Activated T-cell treated with anti-CD3 and anti-CD28 coated beads, Interleukin-2, amount 50 U/mL, for 4 hours (primary cell): ENCODE results near the gene ATP2B3. TPM values are rescaled to one million over a fixed set of nuclear protein-coding genes. Genes with fewer than 3 reads are reported as not detected.
"Not testable (repeated sequence)": the region's sequence is repeated elsewhere in the genome, so short reads cannot be mapped to it uniquely, and the experiment has no call there.

ENCODE experiments used
- ATAC-seq, 2 donors: fragments of 200-7000 bp; cut with Tn5 transposase; one replicate each; pipeline ENCODE4 v1.10.0; 2021
- DNase-seq: peaks from one replicate; pipeline ENCODE4 v3.0.0-alpha.2; 2020
- H3K27me3 Mint-ChIP-seq: one replicate; pipeline ENCODE4 v1.8.0; 2021; ENCODE audit warnings: low read depth, mixed read lengths
- H3K36me3 Mint-ChIP-seq: one replicate; pipeline ENCODE4 v1.8.0; 2022; ENCODE audit warnings: mixed read lengths; ENCODE audit not compliant: insufficient read depth
- H3K4me1 Mint-ChIP-seq: one replicate; pipeline ENCODE4 v1.8.0; 2021; ENCODE audit warnings: low read depth, mixed read lengths
- H3K4me3 Mint-ChIP-seq: one replicate; pipeline ENCODE4 v1.8.0; 2021; ENCODE audit warnings: mild to moderate bottlenecking, moderate library complexity, mixed read lengths
- H3K9me3 Mint-ChIP-seq: one replicate; pipeline ENCODE4 v1.8.0; 2021; ENCODE audit warnings: mixed read lengths
- total RNA-seq, 3 donors: library from RNA; stranded (reverse); gene quantifications; one replicate each; pipeline ENCODE4 v1.2.1, GENCODE V29; 2021

Gene ATP2B3
- total RNA-seq, 3 donors from 2014 or later: 0.05 TPM; not detected in 2

DNA sequence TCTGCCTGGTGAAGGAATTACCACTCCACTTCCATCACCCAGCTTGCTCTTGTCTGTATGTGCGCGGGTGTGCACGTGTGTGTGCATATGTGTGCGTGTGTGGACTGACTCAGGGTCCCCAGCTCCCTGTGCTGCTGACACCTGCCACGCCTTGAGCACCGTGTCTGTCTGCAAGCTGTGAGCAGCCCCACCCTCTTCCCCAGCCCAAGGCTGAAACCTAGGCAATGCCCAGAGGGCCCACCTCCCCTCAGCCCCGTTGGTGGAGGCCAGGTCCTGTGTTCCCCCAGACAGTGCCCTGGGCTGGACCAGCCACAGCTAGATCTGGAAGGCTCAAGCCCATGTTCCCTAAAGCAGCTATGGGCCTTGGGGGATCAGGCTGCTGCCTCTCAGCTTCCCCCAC is 83.5 kb downstream of the ATP2B3 start:
- H3K4me3 Mint-ChIP-seq: no peak overlapping the region
- ATAC-seq (no peak), DNase-seq (no peak)
- H3K36me3 Mint-ChIP-seq: peaks cover under 1% of the 10 kb centered on the region
- H3K4me1 Mint-ChIP-seq: peaks cover 45% of the 10 kb centered on the region
- no peaks in the 10 kb centered on the region for H3K27me3 Mint-ChIP-seq
- no peaks in the 10 kb centered on the region for H3K9me3 Mint-ChIP-seq

GRCh38 chrX:153601511-153602110 is 84.2 kb downstream of the ATP2B3 start:
- ATAC-seq (no peak), DNase-seq (no peak)
- H3K36me3 Mint-ChIP-seq: no peaks in the 10 kb centered on the region
- H3K4me3 Mint-ChIP-seq: no peak overlapping the region
- H3K27me3 Mint-ChIP-seq: no peaks in the 10 kb centered on the region
- peaks cover 41% of the 10 kb centered on the region for H3K4me1 Mint-ChIP-seq
- no peaks in the 10 kb centered on the region for H3K9me3 Mint-ChIP-seq

GRCh38 chrX:153602601-153603000 is 85.2 kb downstream of the ATP2B3 start:
- Mint-ChIP-seq H3K4me1 (peaks cover 32% of the 10 kb centered on the region), H3K36me3 (no peaks in the 10 kb centered on the region), H3K27me3 (no peaks in the 10 kb centered on the region), H3K4me3 (no peak overlapping the region), H3K9me3 (no peaks in the 10 kb centered on the region)
- DNase-seq (no peak), ATAC-seq (no peak)

DNA sequence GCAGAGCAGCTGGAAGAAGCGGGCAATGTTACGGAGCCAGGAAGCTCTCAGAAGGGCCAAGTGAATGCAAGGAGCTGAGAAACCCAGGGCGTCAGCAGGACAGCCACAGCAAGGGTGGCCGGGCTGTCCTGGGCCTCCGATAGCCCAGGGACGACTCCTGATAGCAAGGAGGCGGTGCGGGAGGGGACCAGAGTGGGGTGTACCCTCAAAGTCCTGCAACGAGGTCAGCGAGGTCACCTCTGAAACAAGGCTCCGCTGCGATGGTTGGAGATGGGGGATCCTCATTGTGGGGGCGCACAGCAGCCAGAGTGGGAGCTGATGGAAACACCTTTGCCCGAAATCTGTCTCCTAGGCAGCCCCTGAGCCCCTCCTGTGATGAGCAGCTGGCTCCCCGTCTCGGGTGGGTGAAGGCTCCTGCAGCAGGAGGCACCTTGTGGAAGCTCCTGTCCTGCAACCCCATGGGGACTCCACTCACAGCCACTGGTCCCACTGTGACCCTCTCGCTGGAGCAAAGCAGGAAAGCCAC is 85.8 kb downstream of the ATP2B3 start:
- no peaks in the 10 kb centered on the region for H3K36me3 Mint-ChIP-seq
- H3K4me3 Mint-ChIP-seq: no peak overlapping the region
- H3K9me3 Mint-ChIP-seq: no peaks in the 10 kb centered on the region
- ATAC-seq (no peak), DNase-seq (no peak)
- H3K27me3 Mint-ChIP-seq: no peaks in the 10 kb centered on the region
- peaks cover 26% of the 10 kb centered on the region for H3K4me1 Mint-ChIP-seq

DNA sequence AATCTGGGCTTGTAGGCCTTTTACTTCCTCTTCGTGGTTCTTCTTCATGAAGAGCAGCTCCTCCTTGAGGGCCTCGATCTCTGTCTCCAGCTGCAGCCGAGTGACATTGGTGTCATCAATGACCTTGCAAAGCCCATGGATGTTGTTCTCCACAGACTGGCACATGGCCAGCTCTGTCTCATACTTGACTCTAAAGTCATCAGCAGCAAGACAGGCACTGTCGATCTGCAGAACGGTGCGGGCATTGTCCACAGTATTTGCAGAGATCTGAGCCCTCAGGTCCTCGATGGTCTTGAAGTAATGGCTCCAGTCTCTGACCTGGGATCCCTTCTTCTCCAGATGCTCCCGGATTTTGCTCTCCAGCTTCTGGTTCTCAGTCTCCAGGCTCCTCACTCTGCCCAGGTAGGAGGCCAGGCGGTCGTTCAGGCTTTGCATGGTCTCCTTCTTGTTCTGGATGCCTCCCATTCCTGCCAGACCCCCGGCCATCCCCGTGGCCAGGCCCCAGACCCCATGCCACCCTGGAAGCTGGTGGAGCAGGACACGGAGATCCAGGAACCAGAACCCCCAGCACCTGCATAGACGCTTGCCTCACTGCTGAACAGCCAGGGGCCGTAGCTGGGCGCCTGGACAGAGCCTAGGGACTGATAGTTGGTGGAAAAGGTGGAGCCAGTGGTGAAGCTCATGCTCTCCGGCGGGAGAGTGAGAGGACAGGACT is 87.4 kb downstream of the ATP2B3 start:
- not testable (repeated sequence) for ATAC-seq, H3K9me3 Mint-ChIP-seq, H3K36me3 Mint-ChIP-seq, DNase-seq, H3K4me3 Mint-ChIP-seq, H3K27me3 Mint-ChIP-seq
- peaks cover 31% of the 10 kb centered on the region for H3K4me1 Mint-ChIP-seq

DNA sequence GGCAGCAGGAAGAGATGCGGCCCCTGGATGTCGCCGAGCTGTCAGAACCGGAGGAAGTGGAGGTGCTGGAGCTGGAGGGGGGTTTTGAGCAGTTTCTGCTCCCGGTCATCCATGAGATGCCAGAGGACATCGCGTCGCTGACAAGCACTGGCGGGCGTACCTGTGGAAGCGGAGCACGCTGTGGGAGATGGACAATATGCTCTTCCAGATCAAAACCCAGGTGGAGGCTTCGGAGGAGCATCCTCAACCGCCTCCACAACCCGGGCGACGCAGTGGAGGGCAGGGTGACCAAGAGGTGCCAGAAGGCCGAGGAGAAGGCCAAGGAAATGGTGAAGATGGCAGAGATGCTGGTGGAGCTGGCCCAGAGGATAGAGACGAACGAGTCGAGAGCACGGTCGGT is 89.1 kb downstream of the ATP2B3 start:
- Mint-ChIP-seq H3K4me1 (peaks cover 24% of the 10 kb centered on the region), H3K27me3 (no peaks in the 10 kb centered on the region), H3K9me3 (no peaks in the 10 kb centered on the region), H3K36me3 (no peaks in the 10 kb centered on the region), H3K4me3 (no peak overlapping the region)
- no peak for ATAC-seq
- DNase-seq: no peak

GRCh38 chrX:153608376-153608775 is 90.9 kb downstream of the ATP2B3 start:
- peaks cover 19% of the 10 kb centered on the region for H3K4me1 Mint-ChIP-seq
- no peak for ATAC-seq
- H3K27me3 Mint-ChIP-seq: no peaks in the 10 kb centered on the region
- no peaks in the 10 kb centered on the region for H3K36me3 Mint-ChIP-seq
- H3K9me3 Mint-ChIP-seq: no peaks in the 10 kb centered on the region
- no peak overlapping the region for H3K4me3 Mint-ChIP-seq
- no peak for DNase-seq

- no peaks in the 10 kb centered on the region for H3K27me3 Mint-ChIP-seq
- H3K36me3 Mint-ChIP-seq: no peaks in the 10 kb centered on the region
- DNase-seq (no peak), ATAC-seq (no peak)
- peaks cover 14% of the 10 kb centered on the region for H3K4me1 Mint-ChIP-seq
- no peaks in the 10 kb centered on the region for H3K9me3 Mint-ChIP-seq
- H3K4me3 Mint-ChIP-seq: no peak overlapping the region
Observed at GRCh38 chrX:153608806-153609205, 91.4 kb downstream of the ATP2B3 start.

GRCh38 chrX:153609917-153610835 is 92.7 kb downstream of the ATP2B3 start:
- Mint-ChIP-seq H3K4me1 (peaks cover 17% of the 10 kb centered on the region), H3K27me3 (no peaks in the 10 kb centered on the region), H3K4me3 (peak overlapping the region; percentile 81), H3K9me3 (no peaks in the 10 kb centered on the region), H3K36me3 (no peaks in the 10 kb centered on the region)
- DNase-seq (peak; percentile 75), ATAC-seq (peak; percentile 94 to 95)

DNA sequence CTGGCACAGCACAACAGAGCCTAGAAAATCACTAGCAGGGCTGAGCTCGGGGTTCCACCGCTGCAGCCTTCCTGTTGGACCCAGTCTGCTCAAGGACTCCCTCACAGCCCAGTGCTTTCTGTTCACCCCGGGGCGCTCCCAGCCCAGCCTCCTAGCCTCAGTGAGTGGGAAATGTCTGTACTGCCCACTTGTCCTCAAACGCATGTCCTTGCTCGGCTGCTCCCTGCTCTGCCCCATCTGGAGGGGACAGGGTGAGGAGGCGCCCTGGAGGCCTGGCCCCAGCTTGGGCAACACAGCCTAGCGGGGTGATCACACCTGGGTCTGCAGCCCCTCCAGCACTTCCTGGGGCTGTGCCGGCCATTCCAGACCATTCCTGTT is 93.4 kb downstream of the ATP2B3 start:
- no peak for DNase-seq
- peak overlapping the region; percentile 81 for H3K4me3 Mint-ChIP-seq
- no peak for ATAC-seq
- no peaks in the 10 kb centered on the region for H3K36me3 Mint-ChIP-seq
- H3K27me3 Mint-ChIP-seq: no peaks in the 10 kb centered on the region
- H3K4me1 Mint-ChIP-seq: peaks cover 21% of the 10 kb centered on the region
- no peaks in the 10 kb centered on the region for H3K9me3 Mint-ChIP-seq

GRCh38 chrX:153611298-153612095 is 94.1 kb downstream of the ATP2B3 start:
- ATAC-seq (no peak), DNase-seq (no peak)
- H3K4me3 Mint-ChIP-seq: no peak overlapping the region
- H3K27me3 Mint-ChIP-seq: no peaks in the 10 kb centered on the region
- peaks cover 21% of the 10 kb centered on the region for H3K4me1 Mint-ChIP-seq
- no peaks in the 10 kb centered on the region for H3K9me3 Mint-ChIP-seq
- no peaks in the 10 kb centered on the region for H3K36me3 Mint-ChIP-seq

DNA sequence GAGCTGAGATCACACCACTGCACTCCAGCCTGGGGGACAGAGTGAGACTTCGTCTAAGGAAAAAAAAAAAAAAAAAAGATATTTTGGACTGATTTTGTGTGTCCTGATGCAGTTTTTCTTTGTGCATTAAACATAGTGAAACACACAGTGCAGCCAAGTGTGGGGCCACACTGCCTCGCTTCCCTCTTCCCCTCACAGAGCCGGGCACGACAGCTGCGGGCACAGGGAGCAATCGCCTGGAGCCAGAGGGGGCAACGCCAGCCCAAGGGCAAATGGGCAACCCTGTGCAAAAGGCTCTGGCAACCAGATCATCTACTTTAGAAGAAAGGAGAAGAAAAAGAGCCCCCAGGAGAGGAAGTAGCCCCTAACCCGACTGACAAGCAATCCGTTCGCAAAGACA is 95.0 kb downstream of the ATP2B3 start:
- Mint-ChIP-seq H3K27me3 (no peaks in the 10 kb centered on the region), H3K9me3 (no peaks in the 10 kb centered on the region), H3K4me3 (no peak overlapping the region), H3K36me3 (no peaks in the 10 kb centered on the region), H3K4me1 (peaks cover 21% of the 10 kb centered on the region)
- DNase-seq (no peak), ATAC-seq (no peak)

DNA sequence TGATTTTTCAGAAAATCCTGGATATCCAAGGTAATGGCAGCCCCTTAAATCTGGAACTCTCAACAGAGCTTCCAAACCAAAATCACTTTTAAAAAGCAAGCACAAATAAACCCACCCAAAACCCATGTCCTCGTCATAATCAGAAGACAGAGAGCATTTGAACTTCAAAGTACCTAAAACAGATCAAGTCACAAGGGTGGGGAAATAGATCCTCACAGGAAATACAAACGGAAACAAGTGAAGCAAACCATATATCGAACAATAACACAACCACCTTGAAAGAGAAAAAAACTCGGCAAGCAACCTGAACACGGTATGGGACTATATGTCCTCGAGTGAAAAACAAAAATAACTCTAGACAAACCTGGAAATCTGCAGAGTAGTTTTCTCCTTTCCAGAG is 97.4 kb downstream of the ATP2B3 start:
- no peaks in the 10 kb centered on the region for H3K36me3 Mint-ChIP-seq
- no peaks in the 10 kb centered on the region for H3K27me3 Mint-ChIP-seq
- no peaks in the 10 kb centered on the region for H3K9me3 Mint-ChIP-seq
- peaks cover 15% of the 10 kb centered on the region for H3K4me1 Mint-ChIP-seq
- no peak overlapping the region for H3K4me3 Mint-ChIP-seq
- no peak for ATAC-seq
- DNase-seq: no peak

- DNase-seq (no peak), ATAC-seq (no peak)
- Mint-ChIP-seq H3K4me1 (no peaks in the 10 kb centered on the region), H3K36me3 (no peaks in the 10 kb centered on the region), H3K9me3 (no peaks in the 10 kb centered on the region), H3K27me3 (no peaks in the 10 kb centered on the region), H3K4me3 (no peak overlapping the region)
Observed at GRCh38 chrX:153620576-153620975, 103.1 kb downstream of the ATP2B3 start.
